ENCODE measurements around the gene DDX41.
"Not testable (repeated sequence)": the region's sequence is repeated elsewhere in the genome, so short reads cannot be mapped to it uniquely, and the experiment has no call there.

Gene DDX41

GRCh38 chr5:177516601-177517568, at the start of gene DDX41:
Gene DDX41 (minus strand): TSS chr5:177516961. CDS start chr5:177516945, 16 bp downstream.
- no peaks in the 10 kb centered on the region for H3K9me3 Mint-ChIP-seq
- H3K4me1 Mint-ChIP-seq: peaks cover 56% of the 10 kb centered on the region
- no peaks in the 10 kb centered on the region for H3K27me3 Mint-ChIP-seq
- peak within 1 kb of the TSS; percentile 73 for H3K27ac Mint-ChIP-seq
- peak within 1 kb of the TSS; percentile 79 for H3K4me3 Mint-ChIP-seq
- peaks cover 44% of the 10 kb centered on the region for H3K36me3 Mint-ChIP-seq
- CTCF ChIA-PET: no interaction called here
- peak; percentile 98 for DNase-seq

- DNase-seq: no peak
- H3K27ac Mint-ChIP-seq: no peak overlapping the region
- peaks cover 50% of the 10 kb centered on the region for H3K27me3 Mint-ChIP-seq
- H3K4me3 Mint-ChIP-seq: no peak overlapping the region
- H3K9me3 Mint-ChIP-seq: no peaks in the 10 kb centered on the region
- CTCF ChIA-PET: no interaction called here
- H3K36me3 Mint-ChIP-seq: no peaks in the 10 kb centered on the region
- no peaks in the 10 kb centered on the region for H3K4me1 Mint-ChIP-seq
Observed at GRCh38 chr5:177565046-177565445, 48.3 kb upstream of the DDX41 start.

GRCh38 chr5:177559446-177559941, 42.7 kb upstream of the DDX41 start:
- CTCF ChIA-PET, H3K36me3 Mint-ChIP-seq: not testable (repeated sequence)
- H3K4me1 Mint-ChIP-seq: peaks cover 29% of the 10 kb centered on the region

GRCh38 chr5:177557796-177558195, 41.0 kb upstream of the DDX41 start:
- no peak for DNase-seq
- CTCF ChIA-PET: no interaction called here
- H3K4me3 Mint-ChIP-seq: no peak overlapping the region
- peaks cover 37% of the 10 kb centered on the region for H3K4me1 Mint-ChIP-seq
- no peak overlapping the region for H3K27ac Mint-ChIP-seq
- peaks cover 8% of the 10 kb centered on the region for H3K27me3 Mint-ChIP-seq
- H3K36me3 Mint-ChIP-seq: peaks cover 2% of the 10 kb centered on the region
- H3K9me3 Mint-ChIP-seq: no peaks in the 10 kb centered on the region

More at GRCh38 chr5:177559446-177559941, 42.7 kb upstream of the DDX41 start:
- peaks cover 21% of the 10 kb centered on the region for H3K27me3 Mint-ChIP-seq
- not testable (repeated sequence) for DNase-seq, H3K4me3 Mint-ChIP-seq, H3K27ac Mint-ChIP-seq, H3K9me3 Mint-ChIP-seq

- peaks cover 43% of the 10 kb centered on the region for H3K4me1 Mint-ChIP-seq
- DNase-seq: peak; percentile 47
- H3K27ac Mint-ChIP-seq: peak overlapping the region; percentile 63
- no peak overlapping the region for H3K4me3 Mint-ChIP-seq
- no peaks in the 10 kb centered on the region for H3K9me3 Mint-ChIP-seq
- peaks cover 4% of the 10 kb centered on the region for H3K27me3 Mint-ChIP-seq
- CTCF ChIA-PET: no interaction called here
- peaks cover 6% of the 10 kb centered on the region for H3K36me3 Mint-ChIP-seq
Observed at GRCh38 chr5:177557041-177557647, 40.4 kb upstream of the DDX41 start.

- DNase-seq: no peak
- CTCF ChIA-PET: interaction anchor here (0.6 kb wide), 1 partner anchor 55 kb away, joined by 3 read pairs; no protein-coding TSS in a partner anchor
- no peaks in the 10 kb centered on the region for H3K27me3 Mint-ChIP-seq
- no peaks in the 10 kb centered on the region for H3K9me3 Mint-ChIP-seq
- no peak overlapping the region for H3K27ac Mint-ChIP-seq
- no peak overlapping the region for H3K4me3 Mint-ChIP-seq
- H3K36me3 Mint-ChIP-seq: peaks cover 9% of the 10 kb centered on the region
- H3K4me1 Mint-ChIP-seq: peaks cover 46% of the 10 kb centered on the region
Observed at GRCh38 chr5:177555665-177556064, 38.9 kb upstream of the DDX41 start.

GRCh38 chr5:177555228-177555627, 38.5 kb upstream of the DDX41 start:
- no peaks in the 10 kb centered on the region for H3K27me3 Mint-ChIP-seq
- peak overlapping the region; percentile 15 for H3K27ac Mint-ChIP-seq
- no peaks in the 10 kb centered on the region for H3K9me3 Mint-ChIP-seq

GRCh38 chr5:177554474-177555111, 37.8 kb upstream of the DDX41 start, which contains the start of gene FAM193B:
Gene FAM193B (minus strand): TSS chr5:177554563. CDS start chr5:177554458, 105 bp downstream.
- Mint-ChIP-seq H3K4me1 (peaks cover 46% of the 10 kb centered on the region), H3K27ac (peak within 1 kb of the TSS; percentile 28), H3K36me3 (peaks cover 14% of the 10 kb centered on the region), H3K27me3 (no peaks in the 10 kb centered on the region), H3K4me3 (peak within 1 kb of the TSS; percentile 78), H3K9me3 (no peaks in the 10 kb centered on the region)
- DNase-seq: peak; percentile 97
- CTCF ChIA-PET: no interaction called here

More at GRCh38 chr5:177555228-177555627, 38.5 kb upstream of the DDX41 start:
- CTCF ChIA-PET: interaction anchor here (0.6 kb wide), 1 partner anchor 54 kb away, joined by 3 read pairs; no protein-coding TSS in a partner anchor
- peaks cover 46% of the 10 kb centered on the region for H3K4me1 Mint-ChIP-seq
- peaks cover 12% of the 10 kb centered on the region for H3K36me3 Mint-ChIP-seq
- no peak for DNase-seq
- peak overlapping the region; percentile 78 for H3K4me3 Mint-ChIP-seq

GRCh38 chr5:177553671-177554429, 37.1 kb upstream of the DDX41 start:
- CTCF ChIA-PET: interaction anchor here (1.2 kb wide), 1 partner anchor 33 kb away, joined by 3 read pairs; no protein-coding TSS in a partner anchor
- Mint-ChIP-seq H3K4me3 (peak overlapping the region; percentile 70), H3K9me3 (no peaks in the 10 kb centered on the region), H3K27me3 (no peaks in the 10 kb centered on the region), H3K4me1 (peaks cover 46% of the 10 kb centered on the region), H3K27ac (peak overlapping the region; percentile 28), H3K36me3 (peaks cover 14% of the 10 kb centered on the region)
- DNase-seq: peak; percentile 66

- no peak for DNase-seq
- Mint-ChIP-seq H3K4me3 (peak overlapping the region; percentile 70), H3K36me3 (peaks cover 16% of the 10 kb centered on the region), H3K27ac (peak overlapping the region; percentile 28), H3K27me3 (no peaks in the 10 kb centered on the region), H3K4me1 (peaks cover 47% of the 10 kb centered on the region), H3K9me3 (no peaks in the 10 kb centered on the region)
- CTCF ChIA-PET: interaction anchor here (1.2 kb wide), 1 partner anchor 32 kb away, joined by 3 read pairs; no protein-coding TSS in a partner anchor
Observed at GRCh38 chr5:177552839-177553455, 36.2 kb upstream of the DDX41 start.

- Mint-ChIP-seq H3K4me1 (peaks cover 26% of the 10 kb centered on the region), H3K9me3 (no peaks in the 10 kb centered on the region), H3K4me3 (no peak overlapping the region), H3K27me3 (no peaks in the 10 kb centered on the region), H3K27ac (no peak overlapping the region), H3K36me3 (peaks cover 22% of the 10 kb centered on the region)
- no peak for DNase-seq
- CTCF ChIA-PET: no interaction called here
Observed at GRCh38 chr5:177550122-177550521, 33.4 kb upstream of the DDX41 start.

GRCh38 chr5:177548495-177548894, 31.7 kb upstream of the DDX41 start:
- CTCF ChIA-PET: interaction anchor here (1.1 kb wide), 1 partner anchor 13 kb away, joined by 4 read pairs; no protein-coding TSS in a partner anchor

GRCh38 chr5:177547736-177548135, 31.0 kb upstream of the DDX41 start:
- H3K27me3 Mint-ChIP-seq: no peaks in the 10 kb centered on the region
- H3K27ac Mint-ChIP-seq: no peak overlapping the region
- peaks cover 28% of the 10 kb centered on the region for H3K36me3 Mint-ChIP-seq
- no peak for DNase-seq
- CTCF ChIA-PET: no interaction called here
- H3K4me3 Mint-ChIP-seq: no peak overlapping the region
- H3K4me1 Mint-ChIP-seq: peaks cover 11% of the 10 kb centered on the region
- H3K9me3 Mint-ChIP-seq: no peaks in the 10 kb centered on the region

More at GRCh38 chr5:177548495-177548894, 31.7 kb upstream of the DDX41 start:
- Mint-ChIP-seq H3K4me3 (no peak overlapping the region), H3K9me3 (no peaks in the 10 kb centered on the region), H3K36me3 (peaks cover 29% of the 10 kb centered on the region), H3K27me3 (no peaks in the 10 kb centered on the region), H3K27ac (no peak overlapping the region), H3K4me1 (peaks cover 18% of the 10 kb centered on the region)
- DNase-seq: no peak

Measured in activated naive CD4-positive, alpha-beta T cell treated with anti-CD3 and anti-CD28 coated beads, Interleukin-2, amount 10 ng/mL, durations not matched to agents 7 days and 5 days (primary cell).